Measurements from ENCODE around the gene SLC35B2. TPM values are rescaled to one million over a fixed set of nuclear protein-coding genes. Genes with fewer than 3 reads are reported as not detected.

The SLC35B2 gene
- total RNA-seq, 1 donor from 2014 or later: 71.8 TPM

GRCh38 chr6:44303842-44304241 is 46.5 kb upstream of the SLC35B2 start:
- Mint-ChIP-seq H3K36me3 (ENCODE audit: unreplicated experiment) (no peaks in the 10 kb centered on the region), H3K9me3 (ENCODE audit: unreplicated experiment) (peaks cover 2% of the 10 kb centered on the region), H3K4me1 (ENCODE audit: low read depth, unreplicated experiment) (no peaks in the 10 kb centered on the region), H3K4me3 (ENCODE audit: unreplicated experiment) (no peak overlapping the region), H3K27me3 (ENCODE audit: unreplicated experiment) (peaks cover 14% of the 10 kb centered on the region), H3K27ac (ENCODE audit: unreplicated experiment) (no peak overlapping the region)
- TF ChIP-seq, protein P1, sequence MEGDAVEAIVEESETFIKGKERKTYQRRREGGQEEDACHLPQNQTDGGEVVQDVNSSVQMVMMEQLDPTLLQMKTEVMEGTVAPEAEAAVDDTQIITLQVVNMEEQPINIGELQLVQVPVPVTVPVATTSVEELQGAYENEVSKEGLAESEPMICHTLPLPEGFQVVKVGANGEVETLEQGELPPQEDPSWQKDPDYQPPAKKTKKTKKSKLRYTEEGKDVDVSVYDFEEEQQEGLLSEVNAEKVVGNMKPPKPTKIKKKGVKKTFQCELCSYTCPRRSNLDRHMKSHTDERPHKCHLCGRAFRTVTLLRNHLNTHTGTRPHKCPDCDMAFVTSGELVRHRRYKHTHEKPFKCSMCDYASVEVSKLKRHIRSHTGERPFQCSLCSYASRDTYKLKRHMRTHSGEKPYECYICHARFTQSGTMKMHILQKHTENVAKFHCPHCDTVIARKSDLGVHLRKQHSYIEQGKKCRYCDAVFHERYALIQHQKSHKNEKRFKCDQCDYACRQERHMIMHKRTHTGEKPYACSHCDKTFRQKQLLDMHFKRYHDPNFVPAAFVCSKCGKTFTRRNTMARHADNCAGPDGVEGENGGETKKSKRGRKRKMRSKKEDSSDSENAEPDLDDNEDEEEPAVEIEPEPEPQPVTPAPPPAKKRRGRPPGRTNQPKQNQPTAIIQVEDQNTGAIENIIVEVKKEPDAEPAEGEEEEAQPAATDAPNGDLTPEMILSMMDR (IDR thresholded peaks at IDR 0.05; ENCODE audit: partially characterized antibody, unreplicated experiment): no peak
- no peak for DNase-seq

GRCh38 chr6:44302856-44303255 is 45.5 kb upstream of the SLC35B2 start:
- H3K27ac Mint-ChIP-seq (ENCODE audit: unreplicated experiment): no peak overlapping the region
- no peaks in the 10 kb centered on the region for H3K4me1 Mint-ChIP-seq (ENCODE audit: low read depth, unreplicated experiment)
- TF ChIP-seq, protein P1 (IDR thresholded peaks at IDR 0.05; ENCODE audit: partially characterized antibody, unreplicated experiment): no peak
- no peak overlapping the region for H3K4me3 Mint-ChIP-seq (ENCODE audit: unreplicated experiment)
- peaks cover 12% of the 10 kb centered on the region for H3K27me3 Mint-ChIP-seq (ENCODE audit: unreplicated experiment)
- no peaks in the 10 kb centered on the region for H3K36me3 Mint-ChIP-seq (ENCODE audit: unreplicated experiment)
- H3K9me3 Mint-ChIP-seq (ENCODE audit: unreplicated experiment): peaks cover 2% of the 10 kb centered on the region
- DNase-seq: no peak

- no peaks in the 10 kb centered on the region for H3K36me3 Mint-ChIP-seq (ENCODE audit: unreplicated experiment)
- peaks cover 2% of the 10 kb centered on the region for H3K9me3 Mint-ChIP-seq (ENCODE audit: unreplicated experiment)
- TF ChIP-seq, protein P1 (IDR thresholded peaks at IDR 0.05; ENCODE audit: partially characterized antibody, unreplicated experiment): no peak
- H3K27ac Mint-ChIP-seq (ENCODE audit: unreplicated experiment): no peak overlapping the region
- H3K4me3 Mint-ChIP-seq (ENCODE audit: unreplicated experiment): no peak overlapping the region
- peaks cover 12% of the 10 kb centered on the region for H3K27me3 Mint-ChIP-seq (ENCODE audit: unreplicated experiment)
- no peak for DNase-seq
- no peaks in the 10 kb centered on the region for H3K4me1 Mint-ChIP-seq (ENCODE audit: low read depth, unreplicated experiment)
Measured at GRCh38 chr6:44301782-44302564, 44.6 kb upstream of the SLC35B2 start.

DNA sequence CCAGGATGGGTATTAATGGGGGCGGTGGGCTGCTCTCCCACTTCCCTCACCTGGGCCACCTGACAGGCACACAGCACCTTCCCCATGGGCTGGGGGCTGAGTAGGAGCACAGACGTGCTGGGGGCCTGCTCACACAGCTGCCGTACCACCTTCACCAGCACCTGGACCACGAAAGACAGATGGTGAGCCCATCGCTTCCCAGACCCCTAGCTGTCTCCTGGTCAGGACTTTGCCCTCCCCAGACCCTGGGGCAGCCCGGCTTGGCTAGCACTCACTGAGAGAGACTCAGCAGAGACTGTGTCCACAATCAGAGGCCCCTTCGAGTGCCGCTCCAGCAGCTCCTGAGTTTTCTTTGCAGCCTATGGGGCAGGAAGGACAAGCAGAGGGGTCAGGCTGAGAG is 43.8 kb upstream of the SLC35B2 start:
- H3K4me3 Mint-ChIP-seq (ENCODE audit: unreplicated experiment): no peak overlapping the region

More for the DNA sequence above, 43.8 kb upstream of the SLC35B2 start:
- Mint-ChIP-seq H3K27me3 (ENCODE audit: unreplicated experiment) (peaks cover 18% of the 10 kb centered on the region), H3K27ac (ENCODE audit: unreplicated experiment) (no peak overlapping the region), H3K36me3 (ENCODE audit: unreplicated experiment) (no peaks in the 10 kb centered on the region), H3K9me3 (ENCODE audit: unreplicated experiment) (peaks cover 4% of the 10 kb centered on the region), H3K4me1 (ENCODE audit: low read depth, unreplicated experiment) (no peaks in the 10 kb centered on the region)
- no peak for DNase-seq
- TF ChIP-seq, protein P1 (IDR thresholded peaks at IDR 0.05; ENCODE audit: partially characterized antibody, unreplicated experiment): no peak

Measured in glutamatergic neuron (in vitro differentiated cells).